ENCODE results near the gene PLXNA4. TPM values are rescaled to one million over a fixed set of nuclear protein-coding genes. Genes with fewer than 3 reads are reported as not detected.

PLXNA4 gene
- total RNA-seq, 2 donors from 2014 or later = 0.41 to 2.8 TPM

GRCh38 chr7:132347858-132348257, 228.4 kb downstream of the PLXNA4 start:
- Histone ChIP-seq H3K36me3 (no peaks in the 10 kb centered on the region), H3K9me3 (no peaks in the 10 kb centered on the region), H3K4me1 (replicated peaks) (no peaks in the 10 kb centered on the region), H3K4me3 (no peak overlapping the region), H3K27ac (no peak overlapping the region), H3K27me3 (replicated peaks; ENCODE audit: insufficient read depth) (no peaks in the 10 kb centered on the region)
- WGBS = 88% methylated on average over 3 of the region's 3 CpGs
- TF ChIP-seq POLR2A (IDR thresholded peaks at IDR 0.05) = no peak
- TF ChIP-seq POLR2AphosphoS5 (IDR thresholded peaks at IDR 0.05) = no peak
- no peak for TF ChIP-seq CTCF (IDR thresholded peaks at IDR 0.05)
- DNase-seq (ENCODE audit: low spot score) = no peak
- intact Hi-C loops (cut with DNase I) = no loop called here

- intact Hi-C loops (cut with DNase I) = no loop called here
- no peak for TF ChIP-seq CTCF (IDR thresholded peaks at IDR 0.05)
- TF ChIP-seq POLR2AphosphoS5 (IDR thresholded peaks at IDR 0.05) = no peak
- TF ChIP-seq POLR2A (IDR thresholded peaks at IDR 0.05) = no peak
- DNase-seq (ENCODE audit: low spot score) = no peak
- Histone ChIP-seq H3K4me3 (no peak overlapping the region), H3K27ac (no peak overlapping the region), H3K27me3 (replicated peaks; ENCODE audit: insufficient read depth) (no peaks in the 10 kb centered on the region), H3K36me3 (no peaks in the 10 kb centered on the region), H3K4me1 (replicated peaks) (no peaks in the 10 kb centered on the region), H3K9me3 (no peaks in the 10 kb centered on the region)
- 92% methylated on average over 7 of the region's 7 CpGs for WGBS
These were observed 229.1 kb downstream of the PLXNA4 start for GRCh38 chr7:132347123-132347522.

- 49% methylated on average over 6 of the region's 6 CpGs for WGBS
- no peaks in the 10 kb centered on the region for H3K27me3 ChIP-seq (replicated peaks; ENCODE audit: insufficient read depth)
- no peak for DNase-seq (ENCODE audit: low spot score)
- no peaks in the 10 kb centered on the region for H3K4me1 ChIP-seq (replicated peaks)
- TF ChIP-seq CTCF (IDR thresholded peaks at IDR 0.05) (no peak), POLR2AphosphoS5 (IDR thresholded peaks at IDR 0.05) (no peak), POLR2A (IDR thresholded peaks at IDR 0.05) (no peak)
- intact Hi-C loops (cut with DNase I) = no loop called here
- H3K4me3 ChIP-seq = no peak overlapping the region
- no peaks in the 10 kb centered on the region for H3K36me3 ChIP-seq
- H3K27ac ChIP-seq = no peak overlapping the region
- H3K9me3 ChIP-seq = no peaks in the 10 kb centered on the region
These were observed 230.6 kb downstream of the PLXNA4 start for GRCh38 chr7:132345543-132346129.

- TF ChIP-seq POLR2A (IDR thresholded peaks at IDR 0.05) (no peak), CTCF (IDR thresholded peaks at IDR 0.05) (no peak), POLR2AphosphoS5 (IDR thresholded peaks at IDR 0.05) (no peak)
- Histone ChIP-seq H3K36me3 (no peaks in the 10 kb centered on the region), H3K9me3 (no peaks in the 10 kb centered on the region), H3K4me1 (replicated peaks) (no peaks in the 10 kb centered on the region), H3K27me3 (replicated peaks; ENCODE audit: insufficient read depth) (no peaks in the 10 kb centered on the region), H3K27ac (no peak overlapping the region), H3K4me3 (no peak overlapping the region)
- intact Hi-C loops (cut with DNase I) = no loop called here
- DNase-seq (ENCODE audit: low spot score) = no peak
- WGBS = 65% methylated on average over 5 of the region's 5 CpGs
These were observed 231.2 kb downstream of the PLXNA4 start for GRCh38 chr7:132345030-132345429.

- H3K9me3 ChIP-seq = no peaks in the 10 kb centered on the region
- no peaks in the 10 kb centered on the region for H3K27me3 ChIP-seq (replicated peaks; ENCODE audit: insufficient read depth)
- intact Hi-C loops (cut with DNase I) = no loop called here
- WGBS = 69% methylated on average over 1 of the region's 1 CpG
- H3K36me3 ChIP-seq = no peaks in the 10 kb centered on the region
- H3K27ac ChIP-seq = no peak overlapping the region
- no peaks in the 10 kb centered on the region for H3K4me1 ChIP-seq (replicated peaks)
- TF ChIP-seq POLR2AphosphoS5 (IDR thresholded peaks at IDR 0.05) (no peak), POLR2A (IDR thresholded peaks at IDR 0.05) (no peak), CTCF (IDR thresholded peaks at IDR 0.05) (no peak)
- no peak overlapping the region for H3K4me3 ChIP-seq
- no peak for DNase-seq (ENCODE audit: low spot score)
These were observed 233.1 kb downstream of the PLXNA4 start for GRCh38 chr7:132343199-132343598.

Data from prostate gland (tissue), 2 donors.